Gastroesophageal sphincter (tissue), 4 donors: ENCODE measurements around the gene GPC3. TPM values are rescaled to one million over a fixed set of nuclear protein-coding genes. Genes with fewer than 3 reads are reported as not detected.
"Not testable (repeated sequence)": the region's sequence is repeated elsewhere in the genome, so short reads cannot be mapped to it uniquely, and the experiment has no call there.

Experiments
- ATAC-seq: fragments of 150-250 bp; one replicate; pipeline ENCODE4 v1.9.1; 2016; ENCODE audit warnings: mild to moderate bottlenecking, moderate library complexity
- H3K27ac ChIP-seq, 4 donors: fragments of 200-600 bp; sonication (generic) in 3 of 4; 1 replicate in 3 of 4; 2 replicates in 1 of 4; pipeline ENCODE4 v1.5.1; 2016 to 2019
- H3K27me3 ChIP-seq: fragments of 200-600 bp; sonication (generic); one replicate; pipeline ENCODE4 v1.5.1; 2019
- H3K36me3 ChIP-seq, 2 donors: fragments of 200-600 bp; sonication (generic); one replicate each; pipeline ENCODE4 v1.5.1; 2019; ENCODE audit warnings: control low read depth in 1 of 2
- H3K4me1 ChIP-seq, 3 donors: fragments of 200-600 bp; sonication (generic); 1 replicate in 2 of 3; 2 replicates in 1 of 3; pipeline ENCODE4 v1.5.1; 2016 to 2019; ENCODE audit warnings: control low read depth in 2 of 3
- H3K4me3 ChIP-seq, 2 donors: fragments of 200-600 bp; sonication (generic); one replicate each; pipeline ENCODE4 v1.5.1; 2019; ENCODE audit warnings: mild to moderate bottlenecking in 1 of 2, moderate library complexity in 1 of 2
- H3K9me3 ChIP-seq, 3 donors: fragments of 200-600 bp; sonication (generic); one replicate each; pipeline ENCODE4 v1.5.1; 2017 to 2019; ENCODE audit warnings: control low read depth in 2 of 3
- CTCF ChIP-seq, 4 experiments: fragments of 200-600 bp in 2 of 4; fragments of 450-650 bp in 2 of 4; sonication (generic) in 1 of 4; IDR thresholded peaks; one replicate each; pipeline ENCODE4 v1.5.1; 2017 to 2019; ENCODE audit warnings: antibody characterized with exemption in 4 of 4, mild to moderate bottlenecking in 2 of 4, moderate library complexity in 2 of 4
- EP300 ChIP-seq: sonication (generic); formaldehyde crosslinking; IDR thresholded peaks from one replicate; pipeline ENCODE4 v1.6.1; 2017; ENCODE audit warnings: antibody characterized with exemption, mild to moderate bottlenecking
- POLR2A ChIP-seq, 2 donors: fragments of 450-650 bp; IDR thresholded peaks; one replicate each; pipeline ENCODE4 v1.6.1; 2017; ENCODE audit warnings: antibody characterized with exemption in 2 of 2, mild to moderate bottlenecking in 2 of 2, moderate library complexity in 1 of 2
- POLR2AphosphoS5 ChIP-seq: sonication (generic); formaldehyde crosslinking; IDR thresholded peaks from one replicate; pipeline ENCODE4 v1.6.1; 2017; ENCODE audit warnings: antibody characterized with exemption
- WGBS, 2 donors: methylation state at CpG; one replicate each; pipeline ENCODE4 v1.1.5; 2018; ENCODE audit warnings: low coverage in 1 of 2; 5-methylcytosine and 5-hydroxymethylcytosine counted together
- total RNA-seq, 4 donors: library from RNA; depleted of rRNA; stranded (reverse); fragments of >200 nt; gene quantifications; one replicate each; pipeline ENCODE4 v1.1.0, GENCODE V29; 2016

The GPC3 gene
- total RNA-seq, 4 donors from 2014 or later, result 5.8 to 19.7 (median 14.9) TPM

GRCh38 chrX:133723930-133724329 is 261.5 kb downstream of the GPC3 start:
- no peak for TF ChIP-seq CTCF (IDR thresholded peaks at IDR 0.05)
- no peak for TF ChIP-seq EP300
- no peaks in the 10 kb centered on the region for H3K36me3 ChIP-seq
- no peaks in the 10 kb centered on the region for H3K9me3 ChIP-seq
- no peaks in the 10 kb centered on the region for H3K4me1 ChIP-seq
- no peak for ATAC-seq
- H3K27me3 ChIP-seq, result no peaks in the 10 kb centered on the region
- no peak overlapping the region for H3K27ac ChIP-seq
- no peak overlapping the region for H3K4me3 ChIP-seq
- 73 to 96% methylated on average over 4 of the region's 4 CpGs for WGBS, 2 donors

- 86 to 92% methylated on average over 4 of the region's 4 CpGs for WGBS, 2 donors
- no peak overlapping the region for H3K27ac ChIP-seq
- TF ChIP-seq CTCF (IDR thresholded peaks at IDR 0.05) (no peak), POLR2AphosphoS5 (no peak), EP300 (no peak), POLR2A (IDR thresholded peaks at IDR 0.05) (no peak)
- H3K9me3 ChIP-seq, result no peaks in the 10 kb centered on the region
- no peaks in the 10 kb centered on the region for H3K27me3 ChIP-seq
- no peak overlapping the region for H3K4me3 ChIP-seq
- no peaks in the 10 kb centered on the region for H3K36me3 ChIP-seq
- no peaks in the 10 kb centered on the region for H3K4me1 ChIP-seq
- ATAC-seq, result no peak
Measured at GRCh38 chrX:133722756-133723155, 262.6 kb downstream of the GPC3 start.

GRCh38 chrX:133720269-133720668 is 265.1 kb downstream of the GPC3 start:
- H3K4me3 ChIP-seq, H3K27ac ChIP-seq, H3K4me1 ChIP-seq, H3K9me3 ChIP-seq, ATAC-seq, H3K27me3 ChIP-seq, H3K36me3 ChIP-seq: not testable (repeated sequence)
- WGBS, 2 donors, result 88 to 100% methylated on average over 1 to 3 of the region's 3 CpGs

GRCh38 chrX:133715715-133716114 is 269.7 kb downstream of the GPC3 start:
- Histone ChIP-seq H3K27ac (no peak overlapping the region), H3K4me1 (no peaks in the 10 kb centered on the region), H3K36me3 (no peaks in the 10 kb centered on the region), H3K4me3 (no peak overlapping the region), H3K27me3 (no peaks in the 10 kb centered on the region), H3K9me3 (no peaks in the 10 kb centered on the region)
- no peak for ATAC-seq
- TF ChIP-seq POLR2AphosphoS5, result no peak
- TF ChIP-seq EP300, result no peak
- TF ChIP-seq CTCF (IDR thresholded peaks at IDR 0.05), result no peak
- TF ChIP-seq POLR2A (IDR thresholded peaks at IDR 0.05), result no peak
- WGBS, 2 donors, result 100% methylated on average over 1 of the region's 1 CpG; no CpG with 5 or more reads in 1 of the 2 donors

GRCh38 chrX:133709501-133709900 is 275.9 kb downstream of the GPC3 start:
- H3K27ac ChIP-seq, result no peak overlapping the region
- 48% methylated on average over 1 of the region's 1 CpG; no CpG with 5 or more reads in 1 of the 2 donors for WGBS, 2 donors
- H3K27me3 ChIP-seq, result no peaks in the 10 kb centered on the region
- no peaks in the 10 kb centered on the region for H3K4me1 ChIP-seq
- ATAC-seq, result no peak
- no peak for TF ChIP-seq CTCF (IDR thresholded peaks at IDR 0.05)
- TF ChIP-seq POLR2AphosphoS5, result no peak
- no peak for TF ChIP-seq POLR2A (IDR thresholded peaks at IDR 0.05)
- TF ChIP-seq EP300, result no peak
- no peaks in the 10 kb centered on the region for H3K9me3 ChIP-seq
- H3K4me3 ChIP-seq, result no peak overlapping the region
- no peaks in the 10 kb centered on the region for H3K36me3 ChIP-seq

- Histone ChIP-seq H3K4me1 (no peaks in the 10 kb centered on the region), H3K27ac (no peak overlapping the region), H3K27me3 (no peaks in the 10 kb centered on the region), H3K4me3 (no peak overlapping the region), H3K36me3 (no peaks in the 10 kb centered on the region), H3K9me3 (no peaks in the 10 kb centered on the region)
- 100% methylated on average over 1 of the region's 1 CpG for whole genome bisulfite sequencing, 2 donors
- ATAC-seq, result no peak
- TF ChIP-seq POLR2AphosphoS5, result no peak
Measured at GRCh38 chrX:133706890-133707289, 278.5 kb downstream of the GPC3 start.
